GM21529 (cell line): Measurements from ENCODE around the gene NRSN1.
"Not testable (repeated sequence)": the region's sequence is repeated elsewhere in the genome, so short reads cannot be mapped to it uniquely, and the experiment has no call there.

Experiments
- ATAC-seq: cut with Tn5 transposase; IDR thresholded peaks from one replicate; pipeline ENCODE4 v1.9.1; 2021; ENCODE audit not compliant: unreplicated experiment

NRSN1 gene

GRCh38 chr6:24140591-24140990 is 14.6 kb downstream of the NRSN1 start:
- ATAC-seq: no peak

- ATAC-seq: not testable (repeated sequence)
Observed at GRCh38 chr6:24142733-24143132, 16.7 kb downstream of the NRSN1 start.

GRCh38 chr6:24145690-24146131 is 19.7 kb downstream of the NRSN1 start:
- no peak for ATAC-seq

- no peak for ATAC-seq
Observed at GRCh38 chr6:24146871-24147270, 20.9 kb downstream of the NRSN1 start.

- ATAC-seq: no peak
Observed at GRCh38 chr6:24147511-24148153, 21.6 kb downstream of the NRSN1 start.

GRCh38 chr6:24148154-24148570 is 22.1 kb downstream of the NRSN1 start:
- no peak for ATAC-seq

- no peak for ATAC-seq
Observed at GRCh38 chr6:24148684-24149083, 22.7 kb downstream of the NRSN1 start.

- ATAC-seq: no peak
Observed at GRCh38 chr6:24149296-24149695, 23.3 kb downstream of the NRSN1 start.

- no peak for ATAC-seq
Observed at GRCh38 chr6:24149836-24150235, 23.8 kb downstream of the NRSN1 start.

GRCh38 chr6:24152014-24152413 is 26.0 kb downstream of the NRSN1 start:
- ATAC-seq: no peak

GRCh38 chr6:24154121-24154520 is 28.1 kb downstream of the NRSN1 start:
- ATAC-seq: no peak

GRCh38 chr6:24157886-24158285 is 31.9 kb downstream of the NRSN1 start:
- ATAC-seq: no peak

GRCh38 chr6:24183584-24183983 is 57.6 kb downstream of the NRSN1 start:
- ATAC-seq: no peak

GRCh38 chr6:24186349-24186748 is 60.3 kb downstream of the NRSN1 start:
- no peak for ATAC-seq

- no peak for ATAC-seq
Observed at GRCh38 chr6:24187965-24188577, 62.1 kb downstream of the NRSN1 start.

- ATAC-seq: no peak
Observed at GRCh38 chr6:24188578-24189080, 62.6 kb downstream of the NRSN1 start.

- ATAC-seq: no peak
Observed at GRCh38 chr6:24191346-24191745, 65.3 kb downstream of the NRSN1 start.

GRCh38 chr6:24193364-24193763 is 67.3 kb downstream of the NRSN1 start:
- no peak for ATAC-seq

GRCh38 chr6:24194978-24195700 is 69.1 kb downstream of the NRSN1 start:
- ATAC-seq: no peak

- no peak for ATAC-seq
Observed at GRCh38 chr6:24195836-24196597, 70.0 kb downstream of the NRSN1 start.
